ENCODE measurements around the gene ADARB2.

Gene ADARB2

GRCh38 chr10:1608851-1609647, 128.3 kb downstream of the ADARB2 start:
- DNase-seq, result no peak

- DNase-seq, result no peak
These were observed 128.9 kb downstream of the ADARB2 start for GRCh38 chr10:1608408-1608807.

GRCh38 chr10:1607466-1607865, 129.9 kb downstream of the ADARB2 start:
- no peak for DNase-seq

GRCh38 chr10:1605999-1606940, 131.1 kb downstream of the ADARB2 start:
- DNase-seq, result no peak

- DNase-seq, result no peak
These were observed 132.2 kb downstream of the ADARB2 start for GRCh38 chr10:1605121-1605520.

- DNase-seq, result no peak
These were observed 133.1 kb downstream of the ADARB2 start for GRCh38 chr10:1604246-1604645.

GRCh38 chr10:1603181-1603580, 134.1 kb downstream of the ADARB2 start:
- DNase-seq, result no peak

- DNase-seq, result no peak
These were observed 135.3 kb downstream of the ADARB2 start for GRCh38 chr10:1602037-1602484.

- no peak for DNase-seq
These were observed 135.9 kb downstream of the ADARB2 start for GRCh38 chr10:1601406-1601805.

- DNase-seq, result no peak
These were observed 136.5 kb downstream of the ADARB2 start for GRCh38 chr10:1600861-1601260.

GRCh38 chr10:1598393-1599153, 138.8 kb downstream of the ADARB2 start:
- DNase-seq, result no peak

- no peak for DNase-seq
These were observed 139.8 kb downstream of the ADARB2 start for GRCh38 chr10:1597370-1598146.

GRCh38 chr10:1596482-1597099, 140.7 kb downstream of the ADARB2 start:
- no peak for DNase-seq

GRCh38 chr10:1595726-1596125, 141.6 kb downstream of the ADARB2 start:
- DNase-seq, result no peak

- DNase-seq, result no peak
These were observed 142.1 kb downstream of the ADARB2 start for GRCh38 chr10:1595242-1595600.

GRCh38 chr10:1594372-1595241, 142.7 kb downstream of the ADARB2 start:
- no peak for DNase-seq

- DNase-seq, result no peak
These were observed 145.6 kb downstream of the ADARB2 start for GRCh38 chr10:1591742-1592141.

GRCh38 chr10:1591045-1591444, 146.3 kb downstream of the ADARB2 start:
- DNase-seq, result no peak

- no peak for DNase-seq
These were observed 148.1 kb downstream of the ADARB2 start for GRCh38 chr10:1589257-1589656.

- no peak for DNase-seq
These were observed 154.6 kb downstream of the ADARB2 start for GRCh38 chr10:1582739-1583138.

GRCh38 chr10:1581189-1581588, 156.1 kb downstream of the ADARB2 start:
- no peak for DNase-seq

Data from activated CD4-positive, CD25-positive, alpha-beta regulatory T cell treated with anti-CD3 and anti-CD28 coated beads, Interleukin-2, amount 50 U/mL, for 72 hours (primary cell).